ENCODE results near the gene ARL15.

ARL15 gene

DNA sequence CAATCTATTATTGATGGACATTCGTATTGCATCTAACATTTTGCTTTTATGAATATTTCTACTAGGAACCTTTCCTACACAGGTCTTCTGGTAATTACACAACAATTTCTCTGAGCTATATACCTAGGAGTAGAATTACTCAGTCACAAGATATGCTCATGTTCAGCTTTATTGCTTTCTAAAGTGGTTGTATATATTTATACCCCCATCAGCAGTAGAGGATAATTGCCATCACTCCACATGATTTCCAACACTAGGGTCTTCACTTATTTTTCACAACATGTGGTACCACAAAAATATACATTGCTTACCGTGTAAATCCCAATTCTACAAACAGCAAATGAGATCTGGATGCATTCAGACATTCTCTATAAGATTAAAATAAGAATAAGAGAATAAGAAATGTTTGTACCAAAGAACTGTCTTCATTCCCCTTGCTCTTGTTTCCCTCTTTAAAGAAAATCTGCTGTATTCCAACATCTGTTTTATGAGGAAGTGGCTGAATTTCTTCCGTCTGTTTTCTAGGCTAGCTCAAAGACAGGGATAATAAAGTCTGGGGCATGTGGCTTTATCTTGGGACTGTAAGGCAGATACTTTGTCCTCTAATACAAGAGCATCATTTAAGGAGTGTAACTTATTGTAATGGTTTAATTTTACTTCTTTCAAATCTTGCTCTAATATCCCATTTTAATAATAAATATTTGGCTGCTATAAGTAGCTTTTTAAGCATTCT lies 28.2 kb downstream of the ARL15 start:
- no peak for DNase-seq

- DNase-seq = no peak
Measured at GRCh38 chr5:54279960-54280359, 30.4 kb downstream of the ARL15 start.

GRCh38 chr5:54278979-54279717 lies 31.2 kb downstream of the ARL15 start:
- no peak for DNase-seq

DNA sequence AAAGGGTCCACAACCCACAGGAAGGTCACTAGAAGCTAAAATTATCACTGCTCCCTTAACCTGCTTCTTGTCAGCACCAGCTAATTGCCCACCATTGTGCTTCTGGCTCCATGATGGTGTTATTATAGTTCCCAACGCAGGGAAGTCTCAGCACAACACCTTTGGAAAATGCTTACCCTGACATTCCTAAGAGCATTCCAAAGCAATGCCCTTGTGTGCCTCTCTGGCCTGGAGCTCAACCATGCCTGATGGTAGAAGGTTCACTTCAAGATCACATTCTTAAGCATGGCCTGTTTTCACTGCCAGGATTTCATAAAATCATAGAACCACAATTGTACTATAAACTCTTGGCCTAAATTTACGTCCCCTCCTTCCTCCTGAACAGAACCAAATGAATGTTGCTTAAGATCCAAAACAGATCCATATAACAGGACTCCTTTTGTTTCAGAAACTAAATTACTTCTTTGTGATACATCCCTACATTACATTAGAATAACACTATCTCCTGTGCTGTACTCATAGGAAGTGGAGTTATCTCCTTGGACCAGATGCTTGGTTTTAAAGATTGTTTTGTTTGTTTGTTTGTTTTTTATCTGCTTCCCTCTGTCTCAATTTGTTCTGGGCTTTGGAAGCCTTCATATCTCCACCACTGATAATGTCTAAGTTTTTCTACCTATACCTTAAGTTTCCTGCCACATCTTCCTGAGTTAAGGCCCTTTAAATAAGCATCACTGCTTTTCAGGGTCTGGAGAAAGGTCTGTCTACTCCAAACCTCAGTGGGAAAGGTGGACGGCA lies 32.1 kb downstream of the ARL15 start:
- DNase-seq = no peak

- no peak for DNase-seq
Measured at GRCh38 chr5:54276048-54276447, 34.3 kb downstream of the ARL15 start.

GRCh38 chr5:54275361-54275760 lies 35.0 kb downstream of the ARL15 start:
- DNase-seq = no peak

DNA sequence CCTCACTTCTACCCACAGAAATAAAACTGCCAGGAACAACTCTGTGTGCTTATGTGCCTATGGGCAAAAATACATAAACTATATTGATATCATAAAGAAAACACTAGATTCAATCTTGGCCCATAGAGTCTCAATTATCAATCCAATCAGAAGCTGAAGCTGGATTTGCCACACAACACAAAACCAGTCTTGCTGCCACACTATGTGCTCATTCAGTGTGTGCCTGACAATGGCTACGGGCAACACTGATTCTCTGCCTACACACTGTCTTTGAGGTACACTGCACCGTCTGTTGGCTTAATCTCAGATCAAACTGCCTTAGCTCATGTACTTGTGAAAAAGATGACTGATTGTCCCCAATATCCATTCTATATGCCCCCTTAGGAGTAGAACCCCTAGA lies 35.4 kb downstream of the ARL15 start:
- DNase-seq = no peak

- DNase-seq = no peak
Measured at GRCh38 chr5:54273715-54274114, 36.7 kb downstream of the ARL15 start.

DNA sequence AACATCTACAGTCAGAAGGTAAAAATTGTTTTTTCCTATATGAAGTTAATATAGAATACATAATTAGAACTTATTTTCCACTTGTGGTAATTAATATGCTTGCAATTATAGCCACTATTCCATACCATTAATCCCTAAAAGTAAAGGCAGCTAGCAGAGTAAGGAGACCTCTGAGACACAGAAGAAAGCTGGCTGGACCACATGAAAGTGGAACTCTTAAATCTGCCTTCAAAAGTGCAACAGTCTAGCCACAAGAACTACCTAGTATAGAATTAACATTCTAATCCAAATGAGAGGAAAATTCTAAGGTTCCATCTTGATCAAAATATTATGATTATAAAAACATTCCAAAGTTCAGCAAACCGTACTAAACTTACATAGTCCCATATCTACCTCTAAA lies 37.6 kb downstream of the ARL15 start:
- DNase-seq = no peak

GRCh38 chr5:54270326-54270725 lies 40.0 kb downstream of the ARL15 start:
- no peak for DNase-seq

GRCh38 chr5:54264574-54264973 lies 45.8 kb downstream of the ARL15 start:
- no peak for DNase-seq

- no peak for DNase-seq
Measured at GRCh38 chr5:54263447-54263846, 46.9 kb downstream of the ARL15 start.

GRCh38 chr5:54261596-54261995 lies 48.8 kb downstream of the ARL15 start:
- no peak for DNase-seq

- no peak for DNase-seq
Measured at GRCh38 chr5:54259981-54260380, 50.4 kb downstream of the ARL15 start.

DNA sequence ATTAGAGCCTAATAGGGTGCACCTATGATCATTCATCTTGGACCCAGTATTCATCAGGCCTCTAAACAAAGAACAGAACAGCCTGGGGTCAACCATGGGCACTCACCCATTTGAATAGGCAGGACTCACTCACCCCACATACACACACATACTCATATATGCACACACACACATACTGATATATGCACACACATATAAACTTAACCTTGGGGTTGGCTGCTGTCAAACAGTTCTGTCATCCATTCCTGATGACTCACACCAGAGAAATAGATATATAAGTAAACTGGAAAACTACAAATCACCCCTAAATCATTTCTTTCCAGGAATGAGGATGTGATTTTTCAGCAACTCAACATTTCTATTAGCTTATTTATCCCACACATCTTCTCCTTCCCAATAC lies 51.3 kb downstream of the ARL15 start:
- no peak for DNase-seq

DNA sequence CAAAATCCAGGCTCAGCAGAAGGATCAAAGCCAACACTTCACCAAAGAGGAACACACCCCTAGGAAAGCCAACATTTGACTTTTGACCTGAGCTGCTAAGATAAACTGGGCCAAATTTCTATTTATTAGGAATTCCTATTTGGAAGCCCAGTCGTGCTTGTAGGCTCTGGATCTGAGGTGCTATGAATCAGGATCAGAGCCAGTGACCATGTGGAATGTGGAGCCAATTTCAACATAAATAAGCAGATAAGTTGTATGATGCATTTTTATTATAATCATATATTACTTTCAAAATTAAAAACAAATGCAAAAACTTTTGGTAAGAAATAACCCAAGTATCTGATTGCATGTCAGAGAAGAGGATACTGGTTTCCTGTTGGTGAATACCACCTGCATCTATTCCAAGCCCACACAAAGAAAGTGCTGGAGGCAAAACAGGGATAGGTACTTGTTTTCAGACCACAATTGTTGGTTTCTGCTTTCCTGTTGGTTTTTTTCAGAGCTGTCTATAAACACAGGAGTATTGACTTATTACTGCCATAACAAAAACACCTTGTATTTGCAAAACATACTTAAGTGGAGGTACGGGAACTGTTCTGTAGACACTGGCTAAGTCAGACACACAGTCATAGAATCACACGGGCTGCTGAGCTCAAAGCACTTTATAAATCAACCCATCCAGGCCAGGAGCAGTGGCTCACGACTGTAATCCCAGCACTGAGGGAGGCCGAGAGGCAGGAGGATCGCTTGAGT lies 52.8 kb downstream of the ARL15 start:
- no peak for DNase-seq

DNA sequence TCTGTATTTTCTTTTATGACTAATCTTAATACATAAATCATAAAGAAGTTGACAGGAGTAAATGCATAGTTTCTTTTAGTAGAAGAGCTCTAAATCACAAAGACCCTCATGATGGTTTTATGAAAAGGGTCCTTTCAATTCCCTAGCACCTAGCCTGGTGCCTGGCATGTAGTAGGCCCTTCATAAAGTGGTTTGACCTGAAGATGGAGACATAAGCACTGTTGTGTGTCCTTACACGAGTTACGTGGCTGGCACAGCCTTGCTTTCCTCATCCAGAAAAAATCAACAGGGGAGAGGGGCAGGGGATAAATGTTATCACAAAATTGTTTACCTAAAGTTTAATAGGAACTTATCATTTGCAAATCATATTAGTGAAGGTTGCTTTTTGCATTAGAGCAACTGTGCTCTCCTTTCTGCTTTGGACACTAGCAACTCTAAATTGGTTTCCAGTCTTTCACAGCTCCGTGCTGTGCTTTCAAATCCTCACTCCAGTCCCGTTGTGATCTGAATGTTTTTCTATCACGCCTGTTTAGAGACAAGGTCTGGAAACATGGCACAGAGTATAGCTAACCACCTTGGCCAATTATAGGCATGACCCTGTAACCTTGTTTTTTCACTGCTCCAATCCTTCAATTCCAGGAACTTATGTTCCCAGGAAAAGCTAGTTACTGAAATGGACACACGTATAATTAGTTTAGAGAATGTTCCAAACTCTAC lies 55.7 kb downstream of the ARL15 start:
- no peak for DNase-seq

DNA sequence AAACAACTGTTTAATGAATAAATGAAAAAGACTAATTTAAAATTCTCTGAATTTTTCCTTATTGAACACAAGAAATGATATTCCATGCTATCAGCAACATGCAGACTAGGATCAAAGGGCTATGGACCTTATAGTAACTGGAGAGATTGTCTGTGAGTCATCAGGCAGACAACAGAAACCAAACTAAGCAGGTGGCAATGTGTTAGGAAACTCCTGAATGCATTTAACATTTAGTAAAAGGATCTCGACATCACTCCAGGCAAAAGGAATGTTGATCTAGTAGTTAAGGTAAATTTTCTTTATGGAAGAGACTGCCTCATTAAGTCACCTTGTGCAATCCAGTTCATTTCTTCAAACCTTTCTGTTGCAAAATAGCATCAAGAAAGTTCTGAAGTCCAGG lies 58.4 kb downstream of the ARL15 start:
- DNase-seq = no peak

GRCh38 chr5:54249210-54250028 lies 61.0 kb downstream of the ARL15 start:
- DNase-seq = peak; percentile 3 to 6

GRCh38 chr5:54247226-54247625 lies 63.1 kb downstream of the ARL15 start:
- DNase-seq = no peak

GRCh38 chr5:54243483-54244080 lies 66.8 kb downstream of the ARL15 start:
- DNase-seq = peak; percentile 10 to 12

Measured in activated CD4-positive, alpha-beta T cell treated with anti-CD3 and anti-CD28 coated beads, Interleukin-2, amount 50 U/mL, for 4 hours (primary cell).